Measurements from ENCODE around the gene SLC4A4. TPM values are rescaled to one million over a fixed set of nuclear protein-coding genes. Genes with fewer than 3 reads are reported as not detected.

SLC4A4 gene
- total RNA-seq, 1 donor from 2014 or later: 5.0 TPM

- no peak overlapping the region for H3K4me3 Mint-ChIP-seq (ENCODE audit: unreplicated experiment)
- no peak for TF ChIP-seq CTCF (IDR thresholded peaks at IDR 0.05; ENCODE audit: unreplicated experiment)
- no peaks in the 10 kb centered on the region for H3K4me1 Mint-ChIP-seq (ENCODE audit: unreplicated experiment)
These were observed 44.5 kb upstream of the SLC4A4 start for GRCh38 chr4:71294301-71294700.

GRCh38 chr4:71296945-71297344 is 41.9 kb upstream of the SLC4A4 start:
- Mint-ChIP-seq H3K9me3 (ENCODE audit: unreplicated experiment) (no peaks in the 10 kb centered on the region), H3K27me3 (ENCODE audit: unreplicated experiment) (peaks cover 7% of the 10 kb centered on the region), H3K4me1 (ENCODE audit: unreplicated experiment) (no peaks in the 10 kb centered on the region), H3K27ac (ENCODE audit: unreplicated experiment) (no peak overlapping the region), H3K36me3 (ENCODE audit: low read depth, unreplicated experiment) (no peaks in the 10 kb centered on the region), H3K4me3 (ENCODE audit: unreplicated experiment) (no peak overlapping the region)
- no peak for TF ChIP-seq CTCF (IDR thresholded peaks at IDR 0.05; ENCODE audit: unreplicated experiment)
- DNase-seq (ENCODE audit: low spot score): no peak

More at GRCh38 chr4:71294301-71294700, 44.5 kb upstream of the SLC4A4 start:
- Mint-ChIP-seq H3K27me3 (ENCODE audit: unreplicated experiment) (no peaks in the 10 kb centered on the region), H3K9me3 (ENCODE audit: unreplicated experiment) (no peaks in the 10 kb centered on the region), H3K36me3 (ENCODE audit: low read depth, unreplicated experiment) (no peaks in the 10 kb centered on the region), H3K27ac (ENCODE audit: unreplicated experiment) (no peak overlapping the region)
- DNase-seq (ENCODE audit: low spot score): no peak

GRCh38 chr4:71300362-71300761 is 38.5 kb upstream of the SLC4A4 start:
- H3K4me3 Mint-ChIP-seq (ENCODE audit: unreplicated experiment): no peak overlapping the region
- no peak for TF ChIP-seq CTCF (IDR thresholded peaks at IDR 0.05; ENCODE audit: unreplicated experiment)
- no peak overlapping the region for H3K27ac Mint-ChIP-seq (ENCODE audit: unreplicated experiment)
- no peaks in the 10 kb centered on the region for H3K9me3 Mint-ChIP-seq (ENCODE audit: unreplicated experiment)
- peaks cover 7% of the 10 kb centered on the region for H3K27me3 Mint-ChIP-seq (ENCODE audit: unreplicated experiment)
- H3K4me1 Mint-ChIP-seq (ENCODE audit: unreplicated experiment): no peaks in the 10 kb centered on the region
- H3K36me3 Mint-ChIP-seq (ENCODE audit: low read depth, unreplicated experiment): no peaks in the 10 kb centered on the region
- DNase-seq (ENCODE audit: low spot score): no peak

- Mint-ChIP-seq H3K9me3 (ENCODE audit: unreplicated experiment) (no peaks in the 10 kb centered on the region), H3K4me1 (ENCODE audit: unreplicated experiment) (no peaks in the 10 kb centered on the region), H3K36me3 (ENCODE audit: low read depth, unreplicated experiment) (no peaks in the 10 kb centered on the region), H3K27me3 (ENCODE audit: unreplicated experiment) (peaks cover 7% of the 10 kb centered on the region), H3K4me3 (ENCODE audit: unreplicated experiment) (no peak overlapping the region), H3K27ac (ENCODE audit: unreplicated experiment) (no peak overlapping the region)
- no peak for TF ChIP-seq CTCF (IDR thresholded peaks at IDR 0.05; ENCODE audit: unreplicated experiment)
- no peak for DNase-seq (ENCODE audit: low spot score)
These were observed 37.9 kb upstream of the SLC4A4 start for GRCh38 chr4:71300964-71301363.

- Mint-ChIP-seq H3K4me3 (ENCODE audit: unreplicated experiment) (no peak overlapping the region), H3K27me3 (ENCODE audit: unreplicated experiment) (peaks cover 8% of the 10 kb centered on the region), H3K4me1 (ENCODE audit: unreplicated experiment) (no peaks in the 10 kb centered on the region), H3K9me3 (ENCODE audit: unreplicated experiment) (no peaks in the 10 kb centered on the region), H3K27ac (ENCODE audit: unreplicated experiment) (no peak overlapping the region), H3K36me3 (ENCODE audit: low read depth, unreplicated experiment) (no peaks in the 10 kb centered on the region)
- DNase-seq (ENCODE audit: low spot score): no peak
- TF ChIP-seq CTCF (IDR thresholded peaks at IDR 0.05; ENCODE audit: unreplicated experiment): no peak
These were observed 35.5 kb upstream of the SLC4A4 start for GRCh38 chr4:71303287-71303686.
